ENCODE measurements around the gene RAPGEF5.

Gene RAPGEF5

DNA sequence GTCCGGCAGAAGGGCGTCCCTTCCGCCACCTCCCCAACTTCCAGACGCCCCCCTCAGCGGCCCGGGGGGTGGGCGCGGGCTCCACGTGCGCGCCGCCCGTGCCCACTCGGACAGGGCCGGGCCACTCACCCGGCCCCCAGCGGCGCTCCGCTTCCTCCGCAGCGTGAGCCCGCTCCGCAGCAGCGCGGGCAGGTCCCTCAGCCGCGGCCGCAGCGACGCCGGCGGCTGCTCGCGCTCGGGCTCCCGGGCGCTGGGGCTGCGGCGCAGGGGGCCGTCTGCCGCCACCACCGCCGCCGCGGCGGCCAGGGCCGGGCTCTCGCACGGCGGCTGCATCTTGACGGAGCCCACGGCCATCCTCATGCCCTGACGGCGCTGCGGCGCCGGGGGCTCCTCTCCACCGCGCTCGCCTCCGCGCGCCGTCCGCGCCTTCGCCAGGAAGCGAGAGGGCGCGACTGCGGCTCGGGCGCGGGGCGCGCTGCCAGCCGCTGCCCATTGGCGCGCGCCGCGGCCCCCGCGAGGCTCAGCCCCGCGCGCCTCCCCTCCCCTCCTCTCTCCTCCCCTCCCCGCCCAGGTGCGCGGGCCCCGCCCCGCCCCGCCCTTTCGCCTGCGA lies at the start of gene RAPGEF5:
Gene RAPGEF5 (minus strand): TSS at position 454 of the 610 bp plus-strand sequence. CDS start 94 bp downstream, at position 360.
- no peak for DNase-seq (ENCODE audit: low read depth)

GRCh38 chr7:22406715-22407114 lies 49.8 kb upstream of the RAPGEF5 start:
- no peak for DNase-seq (ENCODE audit: low read depth)

- no peak for DNase-seq (ENCODE audit: low read depth)
Measured at GRCh38 chr7:22404421-22405023, 47.6 kb upstream of the RAPGEF5 start.

DNA sequence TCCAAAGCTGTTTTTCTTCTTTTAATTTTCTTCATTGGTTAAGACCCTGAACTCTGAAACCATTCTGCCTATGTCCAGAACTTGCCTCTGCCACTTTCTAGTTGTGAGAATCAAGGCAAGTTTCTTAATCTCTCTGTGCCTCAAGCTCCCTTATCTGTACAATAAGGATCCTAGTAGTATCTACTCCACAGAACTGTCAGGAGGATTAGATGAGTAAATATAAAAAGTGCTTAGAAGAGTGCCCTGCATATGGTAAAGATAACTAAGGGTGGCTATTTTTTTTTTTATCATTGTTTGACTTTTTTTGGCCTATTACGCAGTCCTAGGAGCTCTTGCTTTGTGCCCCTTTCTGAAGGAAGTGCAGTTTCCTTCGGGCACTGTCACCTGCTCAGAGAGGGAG lies 46.4 kb upstream of the RAPGEF5 start:
- DNase-seq (ENCODE audit: low read depth) = no peak

DNA sequence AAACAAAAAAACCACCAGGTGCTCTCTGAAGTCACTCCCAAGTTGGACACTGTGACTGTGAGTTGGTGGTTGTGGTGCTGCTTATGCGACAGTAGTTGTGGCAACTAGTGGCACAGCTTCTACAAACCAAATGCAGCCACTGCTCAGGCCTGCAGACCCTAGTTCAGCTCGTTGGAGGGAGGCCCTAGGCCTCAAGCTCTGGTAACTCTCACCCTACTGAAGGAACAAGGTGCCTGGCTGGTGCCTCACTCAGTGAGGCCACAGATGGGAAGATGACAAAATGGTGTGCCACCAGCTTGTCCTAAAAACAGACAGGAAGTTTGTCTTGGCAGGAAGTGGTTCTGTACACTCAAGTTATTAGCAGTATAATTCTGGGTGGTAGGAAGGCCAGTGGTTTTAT lies 45.3 kb upstream of the RAPGEF5 start:
- no peak for DNase-seq (ENCODE audit: low read depth)

DNA sequence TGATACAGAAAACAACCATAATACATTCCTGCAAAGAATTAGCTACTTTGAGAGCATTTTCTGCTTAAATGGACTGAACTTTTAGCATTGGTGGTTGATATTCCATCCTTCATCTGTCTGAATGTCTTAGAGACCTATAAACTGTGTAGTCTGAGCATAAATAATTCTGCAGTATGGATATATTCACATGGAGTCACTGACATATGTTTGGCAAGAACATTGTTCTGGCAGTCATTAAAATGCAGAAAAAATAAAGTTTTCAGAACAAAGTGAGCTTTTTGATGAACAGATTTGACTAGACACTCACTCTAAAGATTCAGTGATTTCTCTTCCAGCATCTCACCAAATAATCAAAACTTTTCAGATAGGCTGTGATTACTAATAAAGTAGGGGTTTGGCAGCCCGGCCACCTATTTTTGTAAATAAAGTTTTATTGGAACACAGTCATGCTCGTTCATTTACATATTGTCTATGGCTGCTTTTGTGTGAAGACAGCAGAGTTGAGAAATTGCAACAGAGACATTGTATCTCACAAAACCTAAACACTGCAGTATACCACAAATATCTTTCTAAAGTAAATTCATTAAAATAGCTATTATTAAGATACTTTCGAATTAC lies 44.1 kb upstream of the RAPGEF5 start:
- no peak for DNase-seq (ENCODE audit: low read depth)

GRCh38 chr7:22400150-22400814 lies 43.3 kb upstream of the RAPGEF5 start:
- no peak for DNase-seq (ENCODE audit: low read depth)

GRCh38 chr7:22399546-22399945 lies 42.6 kb upstream of the RAPGEF5 start:
- DNase-seq (ENCODE audit: low read depth) = no peak

- DNase-seq (ENCODE audit: low read depth) = no peak
Measured at GRCh38 chr7:22399091-22399490, 42.1 kb upstream of the RAPGEF5 start.

DNA sequence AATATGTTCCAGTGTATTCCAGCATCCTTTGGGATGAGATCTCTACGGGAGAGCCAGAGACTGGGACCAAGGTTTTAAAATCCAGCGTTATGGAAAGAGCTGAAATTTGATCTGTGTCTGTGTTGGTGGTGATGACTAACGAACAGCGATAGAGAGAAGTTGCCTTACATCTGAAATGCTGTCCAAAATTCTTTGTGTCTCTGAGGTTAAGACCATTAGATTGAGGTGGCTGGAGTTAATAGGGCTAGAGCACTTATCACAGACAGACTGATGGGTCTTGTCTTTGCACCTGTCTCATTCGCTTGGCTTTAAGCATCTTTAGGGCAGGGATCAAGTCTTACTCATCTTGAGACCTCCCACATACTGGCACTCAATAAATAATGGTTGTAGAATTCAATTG lies 41.0 kb upstream of the RAPGEF5 start:
- DNase-seq (ENCODE audit: low read depth) = no peak

DNA sequence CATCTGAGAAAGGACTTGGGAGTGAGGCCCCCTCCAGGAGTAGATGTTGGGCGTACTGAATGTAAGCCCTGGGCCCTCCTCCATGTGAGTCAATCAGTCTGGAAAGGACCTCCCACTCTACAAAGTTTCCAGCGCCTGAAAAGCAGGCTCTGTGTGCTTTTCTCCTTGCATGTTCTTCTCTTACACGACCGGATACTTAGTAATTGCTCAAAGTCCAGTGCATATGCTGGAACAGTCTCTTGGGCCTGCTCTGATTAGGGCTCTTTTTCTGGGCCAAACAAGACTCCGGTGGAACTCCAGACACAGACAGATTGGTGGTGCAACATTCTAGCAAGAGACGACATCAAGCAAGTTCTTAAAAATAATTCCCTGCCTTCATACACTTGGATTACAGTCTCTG lies 38.3 kb upstream of the RAPGEF5 start:
- DNase-seq (ENCODE audit: low read depth) = no peak

- DNase-seq (ENCODE audit: low read depth) = no peak
Measured at GRCh38 chr7:22394739-22395138, 37.8 kb upstream of the RAPGEF5 start.

GRCh38 chr7:22393913-22394729 lies 37.2 kb upstream of the RAPGEF5 start:
- no peak for DNase-seq (ENCODE audit: low read depth)

DNA sequence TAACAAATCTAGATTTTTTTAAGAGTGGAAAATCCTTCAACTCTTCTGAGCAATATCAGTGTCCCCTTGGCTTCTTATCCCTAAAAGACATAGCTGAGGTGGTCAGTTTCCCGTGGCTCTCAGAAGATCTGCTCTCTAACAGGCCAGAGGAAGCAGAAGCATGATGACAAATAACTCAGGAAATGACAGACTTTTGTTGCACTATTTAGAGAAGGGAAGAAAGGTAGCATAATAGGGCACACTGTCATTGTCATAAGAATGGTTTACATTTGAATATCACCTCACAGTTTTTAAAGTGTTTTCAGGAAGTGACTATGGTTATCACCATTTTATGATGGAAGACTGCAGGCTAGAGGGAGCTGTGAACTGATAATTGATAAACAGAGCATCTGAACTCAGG lies 33.6 kb upstream of the RAPGEF5 start:
- DNase-seq (ENCODE audit: low read depth) = no peak

- DNase-seq (ENCODE audit: low read depth) = no peak
Measured at GRCh38 chr7:22389892-22390291, 32.9 kb upstream of the RAPGEF5 start.

- no peak for DNase-seq (ENCODE audit: low read depth)
Measured at GRCh38 chr7:22387583-22387982, 30.6 kb upstream of the RAPGEF5 start.

DNA sequence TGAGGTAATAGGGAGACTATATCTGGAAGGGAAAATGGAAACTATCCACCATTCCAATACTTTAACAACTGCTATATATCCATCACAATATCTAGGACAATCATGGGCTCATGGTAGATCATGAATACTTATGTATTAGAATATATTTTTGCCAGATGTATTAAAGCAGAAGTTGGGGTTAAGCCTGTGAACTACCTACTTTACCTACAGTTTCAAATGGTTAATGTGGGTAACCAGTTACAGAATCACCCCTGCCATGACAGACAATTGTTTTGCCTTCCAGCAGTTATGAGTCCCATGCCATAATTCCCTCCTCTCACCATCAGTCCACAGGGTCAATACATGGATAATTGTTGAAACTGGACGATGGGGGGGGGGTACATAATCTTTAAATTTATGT lies 29.9 kb upstream of the RAPGEF5 start:
- no peak for DNase-seq (ENCODE audit: low read depth)

DNA sequence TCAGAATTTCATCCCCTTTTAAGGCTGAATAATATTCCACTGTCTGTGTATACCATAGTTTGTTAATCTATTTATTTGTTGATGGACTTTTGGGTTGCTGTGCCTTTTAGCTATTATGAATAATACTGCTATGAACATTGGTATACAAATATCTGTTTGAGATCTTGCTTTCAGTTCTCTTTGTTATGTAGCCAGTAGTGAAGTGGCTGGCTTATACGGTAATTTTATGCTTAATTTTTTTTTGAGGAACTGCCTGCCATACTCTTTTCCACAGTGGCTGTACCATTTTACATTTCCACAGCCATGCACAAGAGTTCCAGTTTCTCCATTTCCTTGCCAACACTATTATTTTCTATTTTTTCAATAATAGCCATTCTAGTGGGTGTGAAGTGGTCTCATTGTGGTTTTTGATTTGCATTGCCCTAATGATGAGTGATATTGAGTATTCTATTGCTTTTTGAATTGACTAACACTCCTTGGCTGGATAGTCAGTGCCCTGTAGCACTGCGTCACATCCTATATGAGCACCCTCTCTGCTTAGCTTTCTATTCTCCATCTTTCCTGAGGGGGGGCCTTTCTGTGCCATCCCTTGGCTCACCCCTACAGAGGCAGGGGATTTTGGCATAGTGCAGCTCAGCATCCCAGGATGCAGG lies 29.4 kb upstream of the RAPGEF5 start:
- DNase-seq (ENCODE audit: low read depth) = no peak

GRCh38 chr7:22385326-22385725 lies 28.4 kb upstream of the RAPGEF5 start:
- DNase-seq (ENCODE audit: low read depth) = no peak

GRCh38 chr7:22380333-22380732 lies 23.4 kb upstream of the RAPGEF5 start:
- DNase-seq (ENCODE audit: low read depth) = no peak

- no peak for DNase-seq (ENCODE audit: low read depth)
Measured at GRCh38 chr7:22378199-22378980, 21.4 kb upstream of the RAPGEF5 start.

Measured in activated T-cell treated with anti-CD3 and anti-CD28 coated beads for 48 hours (primary cell).